ENCODE data around the gene ATXN1.
A peak's percentile ranks its signal among the peaks of the same experiment; 100 is the strongest.

Gene ATXN1

GRCh38 chr6:16585805-16586204, 175.5 kb downstream of the ATXN1 start:
- Mint-ChIP-seq H3K36me3 (peaks cover 74% of the 10 kb centered on the region), H3K27me3 (no peaks in the 10 kb centered on the region), H3K4me3 (no peak overlapping the region), H3K27ac (peak overlapping the region; percentile 58), H3K9me3 (peaks cover 11% of the 10 kb centered on the region), H3K4me1 (peaks cover 36% of the 10 kb centered on the region)
- no peak for ATAC-seq

DNA sequence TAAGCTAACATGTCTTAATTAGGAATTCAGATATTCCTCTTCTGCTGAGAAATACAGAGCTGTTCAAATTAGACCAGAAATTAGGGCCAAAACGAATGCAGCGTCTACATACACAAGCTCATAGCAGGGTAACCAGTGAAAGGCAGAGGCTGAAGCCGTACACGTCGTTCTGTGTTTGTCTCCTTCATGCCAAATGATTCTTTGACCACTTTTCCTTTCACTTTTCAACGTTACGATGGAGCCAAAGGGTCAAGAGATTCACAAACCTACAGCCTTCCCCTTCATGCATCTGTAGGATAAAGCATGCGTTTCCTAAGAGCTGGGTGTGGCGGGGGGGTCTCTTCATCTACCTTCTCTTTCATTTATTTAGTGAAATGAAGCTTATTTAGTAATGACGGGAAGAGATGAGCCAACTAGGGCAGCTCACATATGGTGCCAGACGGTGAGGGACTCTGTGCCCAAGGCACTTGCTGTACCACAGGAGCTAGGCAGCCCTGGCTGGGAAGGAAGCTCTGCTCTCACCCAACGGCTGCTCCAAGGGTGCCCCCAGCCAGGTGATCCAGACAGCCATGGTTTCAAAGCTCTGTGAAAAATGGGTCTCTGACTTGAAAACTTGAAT, 178.0 kb downstream of the ATXN1 start:
- H3K27me3 Mint-ChIP-seq: no peaks in the 10 kb centered on the region
- H3K4me1 Mint-ChIP-seq: peaks cover 28% of the 10 kb centered on the region
- peaks cover 9% of the 10 kb centered on the region for H3K9me3 Mint-ChIP-seq
- H3K4me3 Mint-ChIP-seq: peak overlapping the region; percentile 33
- ATAC-seq: no peak
- H3K27ac Mint-ChIP-seq: peak overlapping the region; percentile 21
- peaks cover 87% of the 10 kb centered on the region for H3K36me3 Mint-ChIP-seq

DNA sequence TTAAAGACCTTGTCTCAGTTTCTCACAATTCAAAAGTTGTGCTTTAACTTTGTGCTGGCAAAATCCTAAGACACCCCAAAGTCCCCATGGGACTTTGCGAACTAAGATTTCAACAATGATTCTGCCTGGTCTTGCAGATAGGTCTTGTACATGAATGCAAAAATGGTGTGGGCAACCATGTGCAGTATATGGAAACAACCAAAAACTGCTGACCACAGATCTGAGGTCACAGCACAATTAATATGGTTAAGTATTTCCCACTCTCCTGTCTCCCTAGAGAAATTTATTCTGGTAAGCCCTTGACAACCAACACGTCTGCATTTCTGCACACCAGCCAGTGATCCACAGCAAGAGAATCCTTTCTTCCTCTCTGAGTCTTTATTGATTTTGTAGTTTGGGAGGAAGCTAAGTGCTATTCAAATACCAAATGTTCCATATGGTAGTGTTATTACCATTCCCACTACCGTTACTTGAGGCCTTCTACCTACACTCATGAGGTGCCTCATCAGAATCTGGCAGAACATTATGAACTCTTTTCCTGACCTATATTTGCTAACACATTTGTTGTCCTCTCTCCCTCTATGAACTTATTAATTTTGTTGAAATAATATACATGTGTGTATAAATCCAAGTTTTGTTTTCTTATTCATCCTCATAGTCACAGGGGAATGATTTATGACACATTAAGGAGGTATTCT, 178.7 kb downstream of the ATXN1 start:
- peak; percentile 54 for ATAC-seq
- peak overlapping the region; percentile 21 for H3K27ac Mint-ChIP-seq

GRCh38 chr6:16578695-16579285, 182.5 kb downstream of the ATXN1 start:
- H3K36me3 Mint-ChIP-seq: peaks cover 80% of the 10 kb centered on the region
- H3K4me3 Mint-ChIP-seq: no peak overlapping the region
- H3K9me3 Mint-ChIP-seq: no peaks in the 10 kb centered on the region
- H3K27ac Mint-ChIP-seq: peak overlapping the region; percentile 18
- H3K4me1 Mint-ChIP-seq: peaks cover 26% of the 10 kb centered on the region
- ATAC-seq: no peak
- H3K27me3 Mint-ChIP-seq: no peaks in the 10 kb centered on the region

More for the DNA sequence above, 178.7 kb downstream of the ATXN1 start:
- Mint-ChIP-seq H3K4me1 (peaks cover 26% of the 10 kb centered on the region), H3K9me3 (peaks cover 5% of the 10 kb centered on the region), H3K36me3 (peaks cover 84% of the 10 kb centered on the region), H3K4me3 (no peak overlapping the region), H3K27me3 (no peaks in the 10 kb centered on the region)

- ATAC-seq: peak; percentile 84
- Mint-ChIP-seq H3K36me3 (peaks cover 75% of the 10 kb centered on the region), H3K4me3 (no peak overlapping the region), H3K27ac (no peak overlapping the region), H3K9me3 (no peaks in the 10 kb centered on the region), H3K27me3 (no peaks in the 10 kb centered on the region), H3K4me1 (peaks cover 26% of the 10 kb centered on the region)
These were observed 184.6 kb downstream of the ATXN1 start for GRCh38 chr6:16576451-16577368.

GRCh38 chr6:16575655-16576054, 185.6 kb downstream of the ATXN1 start:
- peaks cover 26% of the 10 kb centered on the region for H3K4me1 Mint-ChIP-seq
- H3K27me3 Mint-ChIP-seq: no peaks in the 10 kb centered on the region
- H3K9me3 Mint-ChIP-seq: no peaks in the 10 kb centered on the region
- H3K4me3 Mint-ChIP-seq: no peak overlapping the region
- no peak for ATAC-seq
- H3K27ac Mint-ChIP-seq: no peak overlapping the region
- peaks cover 70% of the 10 kb centered on the region for H3K36me3 Mint-ChIP-seq

- no peak for ATAC-seq
- H3K36me3 Mint-ChIP-seq: peaks cover 69% of the 10 kb centered on the region
These were observed 188.3 kb downstream of the ATXN1 start for GRCh38 chr6:16572943-16573342.

DNA sequence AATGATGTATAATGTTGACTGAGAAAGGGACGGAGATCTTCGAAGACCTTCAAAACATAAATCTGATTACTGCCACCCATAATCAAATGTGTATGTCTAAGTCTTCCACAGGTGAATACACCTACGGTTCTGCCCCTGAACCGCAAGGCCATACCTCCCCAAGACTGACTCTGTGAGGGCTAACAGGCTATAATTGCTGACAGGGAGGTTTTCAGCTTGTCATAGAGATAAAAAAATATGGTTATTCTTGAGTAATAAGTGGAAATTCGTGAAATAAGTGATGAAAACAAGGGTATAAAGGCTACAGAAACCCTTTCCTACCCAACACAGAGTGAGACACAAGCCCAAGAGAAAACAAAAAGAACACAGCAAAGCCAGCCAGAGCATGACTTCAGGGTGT, 188.9 kb downstream of the ATXN1 start:
- Mint-ChIP-seq H3K9me3 (no peaks in the 10 kb centered on the region), H3K27me3 (no peaks in the 10 kb centered on the region), H3K4me1 (peaks cover 39% of the 10 kb centered on the region), H3K4me3 (no peak overlapping the region), H3K36me3 (peaks cover 70% of the 10 kb centered on the region), H3K27ac (no peak overlapping the region)
- ATAC-seq: no peak

More at GRCh38 chr6:16572943-16573342, 188.3 kb downstream of the ATXN1 start:
- Mint-ChIP-seq H3K27me3 (no peaks in the 10 kb centered on the region), H3K9me3 (no peaks in the 10 kb centered on the region), H3K27ac (no peak overlapping the region), H3K4me3 (no peak overlapping the region), H3K4me1 (peaks cover 40% of the 10 kb centered on the region)

DNA sequence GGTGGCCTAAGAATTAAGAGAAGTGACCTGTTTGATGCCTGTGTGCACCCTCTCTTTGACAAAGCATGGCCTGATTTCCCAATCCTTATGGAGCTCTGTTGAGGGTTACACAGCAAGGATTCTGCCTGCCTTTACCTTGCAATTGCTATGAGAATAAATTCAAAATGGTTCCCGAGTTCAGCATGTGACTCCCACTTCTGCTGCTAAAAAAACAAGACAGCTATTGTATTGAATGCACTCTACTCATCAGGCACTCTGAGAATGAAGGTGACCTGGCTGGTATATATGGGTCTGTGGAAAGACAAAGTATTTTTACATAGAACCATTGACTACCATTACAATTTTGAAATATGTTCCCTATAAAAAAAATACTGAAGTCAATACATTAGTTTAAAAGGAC, 190.3 kb downstream of the ATXN1 start:
- H3K9me3 Mint-ChIP-seq: no peaks in the 10 kb centered on the region
- H3K4me3 Mint-ChIP-seq: no peak overlapping the region
- H3K27ac Mint-ChIP-seq: no peak overlapping the region
- no peak for ATAC-seq
- no peaks in the 10 kb centered on the region for H3K27me3 Mint-ChIP-seq
- H3K4me1 Mint-ChIP-seq: peaks cover 28% of the 10 kb centered on the region
- H3K36me3 Mint-ChIP-seq: peaks cover 64% of the 10 kb centered on the region

DNA sequence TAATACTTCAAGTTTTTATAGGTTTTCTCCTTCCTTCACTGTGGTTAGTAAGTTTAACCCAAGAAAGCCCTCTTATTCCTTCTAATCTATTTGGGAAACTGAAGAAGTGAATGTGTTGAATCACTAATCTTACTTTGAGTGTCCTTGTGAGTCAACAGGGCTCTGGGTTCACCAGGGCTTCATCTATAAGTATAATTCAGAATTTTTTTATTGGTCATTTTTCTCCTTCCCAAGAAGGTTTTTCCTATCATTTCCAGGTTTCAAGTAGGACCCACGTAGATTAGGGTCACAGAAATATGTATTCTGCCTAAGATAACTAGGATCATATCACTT, 191.1 kb downstream of the ATXN1 start:
- no peak for ATAC-seq
- Mint-ChIP-seq H3K4me1 (peaks cover 28% of the 10 kb centered on the region), H3K4me3 (no peak overlapping the region), H3K27me3 (no peaks in the 10 kb centered on the region), H3K9me3 (no peaks in the 10 kb centered on the region), H3K27ac (peak overlapping the region; percentile 4), H3K36me3 (peaks cover 56% of the 10 kb centered on the region)

DNA sequence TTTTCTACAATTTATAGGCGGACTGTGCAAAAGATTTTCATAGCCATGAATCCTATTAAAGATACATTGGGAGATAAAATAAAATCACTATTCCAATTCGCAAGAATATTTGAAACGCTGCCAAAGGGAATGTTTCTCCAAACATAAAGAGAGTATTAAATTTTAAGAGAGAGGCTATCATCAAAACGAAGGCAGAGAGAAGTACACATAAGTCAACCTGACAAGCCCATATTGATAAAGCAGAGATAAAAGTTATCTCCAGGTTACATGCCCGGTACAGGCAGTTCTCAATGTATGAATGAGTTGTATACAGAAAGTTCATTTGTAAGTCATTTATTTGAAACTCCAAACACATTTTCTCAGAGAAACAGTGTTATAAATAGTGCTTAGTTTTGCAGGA, 193.1 kb downstream of the ATXN1 start:
- Mint-ChIP-seq H3K4me1 (peaks cover 20% of the 10 kb centered on the region), H3K27ac (no peak overlapping the region), H3K36me3 (peaks cover 41% of the 10 kb centered on the region), H3K27me3 (no peaks in the 10 kb centered on the region), H3K4me3 (no peak overlapping the region), H3K9me3 (no peaks in the 10 kb centered on the region)
- ATAC-seq: no peak

DNA sequence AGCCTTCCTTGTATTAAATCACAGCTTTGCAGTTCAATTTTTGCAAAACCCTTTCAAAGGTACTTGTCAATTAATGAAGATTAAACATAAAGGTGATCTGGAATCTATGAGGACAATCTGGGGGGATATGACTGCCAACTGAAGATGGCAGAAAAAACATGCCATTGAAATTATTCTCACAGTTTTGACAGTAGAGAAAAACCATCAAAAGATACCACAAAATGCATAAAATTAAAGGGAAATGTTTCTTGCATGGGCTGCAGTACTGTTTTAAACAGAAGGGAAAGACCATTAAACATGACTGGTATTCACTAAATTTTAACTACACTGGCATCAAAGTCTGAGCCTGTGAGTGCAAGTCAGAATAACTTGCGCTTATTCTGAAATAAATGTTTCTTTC, 194.2 kb downstream of the ATXN1 start:
- Mint-ChIP-seq H3K27me3 (no peaks in the 10 kb centered on the region), H3K27ac (no peak overlapping the region), H3K4me3 (no peak overlapping the region), H3K9me3 (no peaks in the 10 kb centered on the region), H3K36me3 (peaks cover 33% of the 10 kb centered on the region), H3K4me1 (peaks cover 20% of the 10 kb centered on the region)
- ATAC-seq: no peak

GRCh38 chr6:16564436-16564835, 196.8 kb downstream of the ATXN1 start:
- no peak overlapping the region for H3K4me3 Mint-ChIP-seq
- peaks cover 29% of the 10 kb centered on the region for H3K36me3 Mint-ChIP-seq
- no peak overlapping the region for H3K27ac Mint-ChIP-seq
- ATAC-seq: no peak
- peaks cover 8% of the 10 kb centered on the region for H3K4me1 Mint-ChIP-seq
- no peaks in the 10 kb centered on the region for H3K27me3 Mint-ChIP-seq
- H3K9me3 Mint-ChIP-seq: no peaks in the 10 kb centered on the region

DNA sequence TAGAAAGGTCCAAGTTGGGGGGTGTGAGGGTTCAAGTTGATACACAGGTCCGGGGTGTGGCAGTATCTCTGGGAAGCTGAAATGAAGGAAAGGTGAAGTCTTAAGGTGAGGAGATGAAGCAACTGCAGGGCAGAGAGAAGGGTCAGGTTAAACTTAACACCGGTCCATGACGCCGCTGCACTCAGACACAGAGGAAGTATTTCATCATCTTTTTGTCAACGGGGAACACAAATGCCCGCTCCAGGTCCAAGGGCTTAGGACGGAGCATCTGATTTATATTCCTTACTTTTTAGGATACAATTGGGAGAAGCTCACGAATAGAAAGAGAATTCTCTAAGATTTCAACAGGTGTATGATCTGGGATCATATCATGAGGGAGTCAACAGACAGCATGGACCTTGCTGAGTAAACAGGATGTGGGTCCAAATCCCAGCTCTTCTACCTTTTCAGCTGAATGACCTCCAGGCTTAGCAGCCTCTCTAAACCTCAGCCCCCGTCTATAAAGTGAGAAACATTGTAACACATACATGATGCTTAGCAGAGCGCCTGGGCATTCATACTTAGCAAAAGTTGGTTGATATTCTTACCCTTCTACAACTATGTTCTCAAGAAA, 197.5 kb downstream of the ATXN1 start:
- ATAC-seq: no peak
- no peaks in the 10 kb centered on the region for H3K9me3 Mint-ChIP-seq
- H3K27me3 Mint-ChIP-seq: no peaks in the 10 kb centered on the region
- H3K4me1 Mint-ChIP-seq: peaks cover 3% of the 10 kb centered on the region
- H3K4me3 Mint-ChIP-seq: no peak overlapping the region
- H3K36me3 Mint-ChIP-seq: peaks cover 29% of the 10 kb centered on the region
- no peak overlapping the region for H3K27ac Mint-ChIP-seq

DNA sequence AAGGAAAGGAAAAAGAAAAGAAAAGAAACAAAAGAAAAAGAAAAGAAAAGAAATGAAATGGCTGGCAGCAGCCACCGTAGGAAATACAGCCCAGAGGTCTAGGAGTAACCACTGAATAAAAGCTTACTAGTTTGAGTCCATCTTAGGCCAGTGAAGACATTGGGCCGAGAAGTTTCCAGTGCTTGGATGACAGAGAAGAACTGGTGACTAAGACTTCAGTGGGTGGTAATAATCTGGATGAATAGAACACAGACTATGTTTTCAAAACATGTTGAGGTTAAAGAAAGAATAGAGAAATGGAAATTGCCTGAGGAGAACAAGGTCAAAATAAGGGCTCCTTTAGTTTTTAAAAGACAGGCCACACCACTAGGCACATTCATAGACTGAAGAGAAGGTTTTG, 198.8 kb downstream of the ATXN1 start:
- no peak overlapping the region for H3K4me3 Mint-ChIP-seq
- no peaks in the 10 kb centered on the region for H3K27me3 Mint-ChIP-seq
- H3K36me3 Mint-ChIP-seq: peaks cover 28% of the 10 kb centered on the region
- H3K27ac Mint-ChIP-seq: no peak overlapping the region
- no peaks in the 10 kb centered on the region for H3K4me1 Mint-ChIP-seq
- ATAC-seq: no peak
- no peaks in the 10 kb centered on the region for H3K9me3 Mint-ChIP-seq
